GOT3 (cell line): ENCODE data around the gene TXNL4A.
"Not testable (repeated sequence)": the region's sequence is repeated elsewhere in the genome, so short reads cannot be mapped to it uniquely, and the experiment has no call there.

Experiments used
- DNase-seq: peaks from one replicate; lab custom pipeline; 2025; ENCODE audit warnings: mixed read lengths; lab: John Stamatoyannopoulos, UW

TXNL4A gene

DNA sequence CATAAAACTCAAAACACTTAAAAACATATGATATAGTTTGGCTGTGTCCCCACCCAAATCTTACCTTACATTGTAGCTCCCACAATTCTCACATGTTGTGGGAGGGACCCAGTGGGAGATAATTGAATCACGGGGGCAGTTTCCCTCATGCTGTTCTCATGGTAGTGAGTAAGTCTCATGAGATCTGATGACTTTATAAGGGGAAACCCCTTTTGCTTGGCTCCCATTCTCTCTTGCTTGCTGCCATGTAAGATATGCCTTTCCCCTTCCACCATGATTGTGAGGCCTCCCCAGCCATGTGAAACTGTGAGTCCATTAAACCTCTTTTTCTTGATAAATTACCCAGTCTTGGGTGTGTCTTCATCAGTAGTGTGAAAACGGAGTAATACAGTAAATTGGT lies 11.3 kb upstream of the TXNL4A start:
- DNase-seq, result not testable (repeated sequence)

DNA sequence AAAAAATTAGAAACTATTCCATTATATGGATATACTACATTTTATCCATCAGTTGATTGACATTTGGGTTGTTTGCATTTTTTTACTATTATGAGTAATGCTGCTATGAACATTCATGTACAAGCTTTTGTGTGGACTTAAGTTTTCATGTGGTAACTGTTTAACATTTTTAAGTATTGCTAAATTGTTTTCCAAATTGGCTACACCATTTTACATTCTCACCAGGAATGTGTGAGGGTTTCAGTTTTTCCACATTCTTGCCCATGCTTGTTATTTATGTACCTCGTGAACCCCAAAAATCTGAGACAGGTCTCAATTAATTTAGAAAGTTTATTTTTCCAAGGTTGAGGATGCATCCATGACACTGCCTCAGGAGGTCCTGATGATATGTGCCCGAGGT lies 3.1 kb upstream of the TXNL4A start:
- DNase-seq, result no peak

DNA sequence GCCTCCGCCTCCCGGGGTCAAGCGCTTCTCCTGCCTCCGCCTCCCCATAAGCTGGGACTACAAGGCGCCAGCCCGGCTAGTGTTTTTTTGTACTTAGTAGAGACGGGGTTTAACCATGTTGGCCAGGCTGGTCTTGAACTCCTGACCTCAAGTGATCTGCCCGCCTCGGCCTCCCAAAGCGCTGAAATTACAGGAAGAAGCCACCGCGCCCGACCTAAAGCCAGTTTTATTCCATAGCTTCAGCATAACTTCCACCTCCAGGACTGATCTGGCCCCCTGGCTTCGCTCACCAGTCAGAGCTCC lies 783 bp upstream of the TXNL4A start:
- DNase-seq, result no peak

DNA sequence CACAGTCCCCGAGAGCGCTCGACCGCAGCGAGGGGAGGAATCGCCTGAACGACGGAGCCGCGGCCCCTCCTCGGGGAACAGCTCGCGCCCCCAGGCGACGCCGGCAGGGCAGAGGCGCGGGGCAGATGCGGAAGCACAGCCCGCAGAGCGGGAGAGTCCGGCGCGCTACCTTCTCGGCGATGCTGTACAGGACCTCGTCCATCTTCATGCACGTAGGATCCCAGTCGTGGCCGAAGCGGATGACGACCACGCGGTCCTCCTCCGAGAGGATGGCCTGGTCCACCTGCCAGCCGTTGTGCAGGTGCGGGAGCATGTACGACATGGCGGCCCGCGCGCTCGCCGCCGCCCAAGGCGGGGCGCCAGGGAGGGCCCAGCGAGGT lies 302 bp downstream of the TXNL4A start:
- no peak for DNase-seq

DNA sequence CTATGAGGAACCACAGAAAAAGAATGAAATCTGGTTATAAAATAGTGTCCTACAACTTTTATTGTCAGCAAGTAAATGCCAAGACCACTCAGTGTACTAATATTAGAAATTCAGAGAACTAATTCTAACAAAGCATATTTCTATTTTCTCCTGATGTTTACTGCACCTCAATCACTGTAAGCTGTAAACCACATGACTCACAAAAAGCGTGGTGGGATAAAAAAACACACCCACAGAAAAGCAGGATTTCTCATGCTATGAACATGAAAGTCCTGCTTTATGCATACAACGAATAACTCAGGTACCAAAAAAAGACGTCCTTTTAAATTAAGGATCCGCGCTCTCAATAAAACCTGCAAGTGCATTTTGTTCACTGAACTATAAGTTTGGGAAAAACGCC lies 797 bp downstream of the TXNL4A start:
- no peak for DNase-seq

DNA sequence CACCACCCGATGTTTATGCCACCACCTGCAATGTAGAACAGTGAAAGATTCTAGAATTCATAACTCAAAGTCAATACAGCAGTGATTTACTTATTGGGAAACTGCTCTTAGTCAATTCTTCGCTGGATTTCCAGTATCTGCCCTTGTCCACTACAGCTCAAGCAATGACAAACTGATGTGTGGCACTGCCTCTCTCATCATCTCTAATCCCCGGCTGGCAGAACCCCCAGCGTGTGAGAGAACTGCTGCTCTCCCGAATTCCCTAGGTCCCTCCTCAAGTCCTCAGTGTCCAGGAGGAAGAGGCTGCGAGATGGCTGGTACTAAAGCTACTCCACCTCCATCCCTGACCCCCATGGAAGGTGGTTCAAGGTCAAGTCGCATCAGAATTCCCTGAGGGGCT lies 1.6 kb downstream of the TXNL4A start:
- DNase-seq, result no peak

DNA sequence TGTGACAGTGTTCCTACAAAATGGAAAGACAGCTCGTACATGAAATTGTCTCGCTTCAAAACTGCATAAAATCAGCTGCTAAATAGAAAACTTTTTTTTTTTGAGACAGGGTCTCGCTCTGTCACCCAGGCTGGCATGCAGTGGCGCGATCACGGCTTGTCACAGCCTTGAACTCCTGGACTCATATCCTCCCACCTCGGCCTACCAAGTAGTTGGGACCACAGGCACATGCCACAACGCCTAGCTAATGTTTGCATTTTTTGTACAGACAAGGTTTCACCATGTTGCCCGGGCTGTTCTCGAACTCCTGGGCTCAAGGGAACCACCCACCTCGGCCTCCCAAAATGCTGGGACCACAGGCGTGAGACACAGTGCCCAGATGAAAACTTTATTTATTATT lies 3.2 kb downstream of the TXNL4A start:
- DNase-seq, result no peak

DNA sequence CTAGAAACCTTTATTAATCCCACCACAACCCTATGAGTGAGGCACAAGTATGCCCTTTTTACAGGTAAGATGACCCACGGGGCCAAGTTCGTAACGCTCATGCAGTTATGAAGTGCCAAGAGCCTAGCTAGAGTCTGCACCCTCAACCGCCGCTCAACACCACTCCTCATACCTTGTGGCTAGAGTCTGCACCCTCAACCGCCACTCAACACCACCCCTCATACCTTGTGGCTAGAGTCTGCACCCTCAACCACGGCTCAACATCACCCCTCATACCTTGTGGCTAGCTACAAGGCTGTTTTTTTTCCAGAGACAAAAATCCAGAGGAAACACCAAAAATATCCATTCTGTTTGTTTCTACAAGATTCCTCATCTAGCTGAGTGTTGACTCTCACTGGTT lies 4.6 kb downstream of the TXNL4A start:
- DNase-seq, result no peak

DNA sequence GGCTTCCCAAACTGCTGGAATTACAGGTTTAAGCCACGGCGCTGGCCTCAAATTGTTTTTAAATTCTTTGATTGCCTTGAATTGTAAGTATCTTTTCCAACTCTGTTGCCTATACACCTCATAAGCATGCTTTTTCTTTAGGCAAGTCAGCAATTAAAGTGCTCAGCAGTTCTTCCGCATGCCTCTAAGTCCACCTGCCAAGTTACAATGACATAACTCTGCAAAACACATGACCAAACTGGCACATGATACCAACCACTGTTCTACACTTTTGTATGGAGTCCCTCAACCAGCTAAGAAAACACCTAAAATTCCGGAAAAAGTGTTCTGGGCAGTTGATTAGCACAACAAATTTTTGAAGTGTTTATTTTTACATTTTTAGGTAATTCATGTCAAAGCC lies 5.1 kb downstream of the TXNL4A start:
- DNase-seq, result no peak

DNA sequence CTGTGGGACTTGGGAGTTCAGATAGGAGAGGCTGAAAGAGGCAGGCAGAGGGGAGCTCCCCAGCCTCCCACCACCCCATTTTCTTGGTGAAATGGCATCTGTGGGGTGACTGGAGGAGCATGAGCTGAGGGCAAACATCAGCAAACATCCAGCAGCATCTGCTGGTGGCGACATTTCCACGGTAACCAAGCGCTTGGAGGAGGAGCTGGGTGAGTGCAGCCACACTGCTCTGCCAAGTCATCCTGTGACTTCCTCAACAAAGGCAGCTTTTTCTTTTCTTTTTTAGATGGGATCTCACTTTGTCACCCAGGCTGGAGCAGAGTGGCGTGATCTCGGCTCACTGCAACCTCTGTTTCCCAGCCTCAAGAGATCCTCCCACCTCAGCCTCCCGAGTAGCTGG lies 5.6 kb downstream of the TXNL4A start:
- no peak for DNase-seq

DNA sequence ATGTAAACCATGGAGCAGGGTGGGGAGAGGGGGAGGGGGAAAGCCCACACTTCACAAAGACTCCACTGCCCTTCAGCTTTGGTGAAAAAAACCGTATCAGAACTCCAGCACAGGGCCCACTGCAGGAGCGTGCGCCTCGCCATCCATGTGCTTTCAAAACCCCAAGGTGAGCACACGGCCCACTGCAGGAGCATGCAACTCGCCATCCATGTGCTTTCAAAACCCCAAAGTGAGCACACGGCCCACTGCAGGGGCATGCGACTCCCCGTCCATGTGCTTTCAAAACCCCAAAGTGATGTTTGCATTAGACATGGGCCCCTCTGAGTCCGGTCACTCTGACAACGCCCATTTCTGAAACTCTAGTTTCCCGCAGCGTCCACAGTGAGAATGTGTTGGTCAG lies 7.8 kb downstream of the TXNL4A start:
- no peak for DNase-seq

DNA sequence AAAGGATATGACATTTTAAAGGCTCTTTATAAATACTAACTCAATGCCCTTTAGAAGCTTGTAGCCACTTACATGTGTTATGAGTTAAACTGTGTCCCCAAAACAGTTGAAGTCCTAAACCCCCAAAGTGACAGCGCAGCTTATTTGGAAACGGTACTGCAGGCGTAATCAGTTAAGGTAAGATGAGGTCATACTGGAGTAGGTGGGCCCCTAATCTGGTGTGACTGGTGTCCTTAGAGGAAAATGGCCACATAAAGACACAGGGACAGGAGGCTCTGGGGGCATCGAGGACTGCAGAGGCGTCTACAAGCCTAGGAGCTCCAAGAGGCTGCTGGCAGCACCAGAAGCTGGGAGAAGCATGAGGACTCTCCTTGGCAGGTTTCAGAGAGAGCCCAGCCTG lies 8.5 kb downstream of the TXNL4A start:
- no peak for DNase-seq

DNA sequence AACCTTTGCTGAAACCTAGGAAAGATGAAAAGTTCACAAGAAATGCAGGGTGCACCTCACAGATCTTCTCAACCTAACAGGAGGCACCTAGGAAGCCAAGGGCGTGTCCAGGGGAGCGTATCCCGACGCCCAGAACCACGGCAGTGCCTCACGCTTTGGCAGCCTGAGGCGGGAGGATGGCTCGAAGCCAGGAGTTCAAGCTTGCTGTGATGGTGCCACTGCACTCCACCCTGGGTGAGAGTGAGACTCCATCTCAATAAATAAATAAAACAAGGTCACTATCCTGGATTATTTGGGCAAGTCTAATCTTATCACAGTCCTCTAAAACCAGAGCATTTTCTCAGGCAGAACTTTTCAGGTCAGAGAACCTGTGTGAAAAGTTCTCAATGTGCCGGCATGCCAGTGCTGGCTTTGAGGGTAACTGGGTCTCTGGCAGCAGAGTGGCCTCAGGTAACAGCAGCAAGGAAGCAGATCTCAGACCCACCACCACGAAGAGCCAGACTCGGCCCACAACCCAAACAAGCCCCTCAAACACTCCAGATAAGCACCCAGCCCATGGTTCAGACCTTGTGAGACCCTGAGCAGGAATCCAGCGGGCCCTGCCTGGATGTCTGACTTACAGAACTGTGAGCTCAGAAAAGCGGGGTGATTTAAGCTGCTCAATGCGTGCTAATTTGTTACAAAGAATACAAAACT lies 12.2 kb downstream of the TXNL4A start:
- no peak for DNase-seq

DNA sequence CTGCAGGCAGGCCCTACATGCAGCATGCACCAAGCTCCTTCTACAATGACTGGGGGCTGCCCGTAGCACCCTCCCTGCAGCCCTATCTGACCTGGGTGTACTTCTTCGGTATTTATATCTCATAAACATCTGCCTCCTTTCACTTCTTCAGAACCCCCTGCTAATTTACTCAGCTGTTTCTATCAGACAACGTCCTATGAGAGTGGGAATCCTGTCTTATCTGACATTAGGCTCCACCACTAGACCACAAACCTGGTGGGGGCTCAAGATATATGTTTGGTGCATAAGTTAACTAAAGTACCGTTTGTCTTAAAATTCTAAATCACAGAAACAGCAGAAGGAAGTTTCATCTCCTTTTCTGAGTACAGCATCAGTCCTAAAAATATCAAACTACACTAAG lies 13.3 kb downstream of the TXNL4A start:
- no peak for DNase-seq

DNA sequence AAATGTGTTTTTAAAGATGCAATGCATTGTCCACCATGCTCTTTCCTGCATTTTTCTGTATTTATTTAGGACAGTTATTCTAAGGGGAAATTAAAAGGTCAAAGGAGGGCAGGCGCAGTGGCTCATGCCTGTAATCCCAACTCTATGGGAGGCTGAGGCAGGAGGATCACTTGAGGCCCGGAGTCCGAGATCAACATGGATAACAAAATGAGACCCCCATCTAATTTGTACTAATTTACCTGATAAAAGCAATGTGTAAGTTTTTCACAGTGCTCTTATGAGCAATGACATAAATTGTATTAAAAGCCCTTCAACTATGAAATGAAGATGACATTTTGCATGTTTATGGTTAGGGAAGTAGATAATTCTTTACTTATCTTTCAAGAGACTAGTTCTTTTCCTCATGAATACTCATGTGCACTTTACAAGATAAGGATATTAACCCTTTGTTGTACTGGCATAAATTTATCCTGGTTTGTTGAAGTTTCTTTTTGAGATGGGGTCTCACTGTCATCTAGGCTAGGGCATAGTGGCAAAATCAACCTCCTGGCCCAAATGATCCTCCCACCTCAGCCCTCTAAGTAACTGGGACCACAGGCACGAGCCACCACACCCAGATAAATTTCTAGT lies 14.2 kb downstream of the TXNL4A start:
- DNase-seq, result no peak

DNA sequence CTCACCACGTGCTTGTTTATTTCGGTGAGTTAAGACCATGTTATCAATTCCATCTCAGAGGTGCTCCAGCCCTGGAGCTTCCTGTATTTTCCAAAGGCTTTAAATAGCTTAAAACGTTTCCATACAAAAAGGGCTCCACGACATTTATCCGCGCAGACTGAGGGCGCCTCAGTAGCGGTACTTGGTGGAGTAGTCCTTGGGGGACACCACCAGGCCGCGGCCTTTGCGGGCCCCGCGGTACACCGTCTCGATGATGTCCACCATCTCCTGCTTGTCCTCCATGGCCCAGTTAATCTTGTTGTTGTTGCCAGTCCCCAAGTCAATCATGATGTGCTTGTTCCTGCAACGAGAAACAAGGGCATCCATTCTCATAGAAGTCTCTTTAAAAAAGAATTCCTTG lies 14.8 kb downstream of the TXNL4A start:
- no peak for DNase-seq

DNA sequence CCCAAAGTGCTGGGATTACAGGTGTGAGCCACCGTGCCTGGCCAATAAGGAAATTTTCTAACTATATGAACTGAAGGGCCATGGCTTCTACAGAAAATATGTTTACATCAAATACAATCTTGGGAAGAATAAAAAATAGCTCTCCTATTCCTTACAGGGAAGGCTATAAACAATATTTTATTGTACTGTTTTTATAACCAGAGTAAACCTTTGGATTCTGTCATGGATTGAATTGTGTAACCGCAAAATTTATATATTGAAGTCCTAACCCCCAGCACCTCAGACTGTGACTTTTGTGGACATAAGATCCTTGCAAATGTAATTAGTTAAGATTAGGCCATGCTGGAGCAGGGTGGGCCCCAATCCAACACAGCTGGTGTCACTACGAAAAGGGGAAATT lies 15.6 kb downstream of the TXNL4A start:
- no peak for DNase-seq

DNA sequence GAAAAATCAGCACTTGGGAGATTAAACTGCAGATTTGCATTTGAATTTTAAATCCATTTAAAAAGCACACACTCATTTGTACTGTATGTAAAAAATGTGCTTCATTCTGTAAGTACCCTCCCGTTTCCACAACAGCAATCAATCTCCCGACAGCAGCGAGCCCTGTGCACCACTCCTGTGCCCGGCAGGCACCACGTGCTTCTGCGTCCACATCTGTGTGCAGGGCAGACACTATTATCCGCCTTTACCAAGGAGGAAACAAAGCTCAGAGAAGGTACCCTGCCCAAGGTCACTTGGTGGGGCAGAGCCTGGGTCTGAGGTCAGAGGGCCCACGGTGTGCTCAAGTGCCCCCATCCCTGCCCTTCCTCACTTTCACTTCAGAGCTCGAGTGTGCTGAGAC lies 16.4 kb downstream of the TXNL4A start:
- DNase-seq, result no peak

DNA sequence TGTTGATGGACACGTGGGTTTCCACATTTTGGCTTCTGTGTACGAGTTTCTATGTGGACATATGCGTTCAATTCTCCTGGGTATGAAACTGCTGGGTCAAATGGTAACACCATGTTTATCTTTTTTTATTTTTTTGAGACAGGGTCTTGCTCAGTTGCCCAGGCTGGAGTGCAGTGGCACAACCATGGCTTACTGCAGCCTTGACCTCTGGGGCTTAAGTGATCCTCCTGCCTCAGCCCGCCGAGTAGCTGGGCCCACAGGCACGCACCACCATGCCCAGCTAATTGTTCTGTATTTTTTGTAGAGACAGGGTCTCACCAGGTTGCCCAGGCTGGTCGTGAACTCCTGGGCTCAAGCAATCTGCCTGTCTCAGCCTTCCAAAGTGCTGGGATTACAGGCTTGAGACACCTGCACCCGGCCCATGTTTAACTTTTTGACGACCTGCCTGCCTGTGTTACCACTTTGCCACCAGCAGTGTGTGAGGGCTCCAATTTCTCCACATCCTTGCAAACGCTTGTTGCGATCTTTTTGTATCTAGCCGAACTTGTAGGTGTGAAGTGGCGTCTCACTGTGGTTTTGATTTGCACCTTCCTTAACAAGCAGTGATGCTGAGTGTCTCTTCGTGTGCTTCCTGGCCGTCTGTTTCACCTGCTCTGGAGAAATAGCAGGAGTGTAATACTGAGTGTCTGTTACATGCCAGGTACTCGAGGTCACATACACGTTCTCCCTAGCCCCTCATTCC lies 17.0 kb downstream of the TXNL4A start:
- DNase-seq, result no peak

DNA sequence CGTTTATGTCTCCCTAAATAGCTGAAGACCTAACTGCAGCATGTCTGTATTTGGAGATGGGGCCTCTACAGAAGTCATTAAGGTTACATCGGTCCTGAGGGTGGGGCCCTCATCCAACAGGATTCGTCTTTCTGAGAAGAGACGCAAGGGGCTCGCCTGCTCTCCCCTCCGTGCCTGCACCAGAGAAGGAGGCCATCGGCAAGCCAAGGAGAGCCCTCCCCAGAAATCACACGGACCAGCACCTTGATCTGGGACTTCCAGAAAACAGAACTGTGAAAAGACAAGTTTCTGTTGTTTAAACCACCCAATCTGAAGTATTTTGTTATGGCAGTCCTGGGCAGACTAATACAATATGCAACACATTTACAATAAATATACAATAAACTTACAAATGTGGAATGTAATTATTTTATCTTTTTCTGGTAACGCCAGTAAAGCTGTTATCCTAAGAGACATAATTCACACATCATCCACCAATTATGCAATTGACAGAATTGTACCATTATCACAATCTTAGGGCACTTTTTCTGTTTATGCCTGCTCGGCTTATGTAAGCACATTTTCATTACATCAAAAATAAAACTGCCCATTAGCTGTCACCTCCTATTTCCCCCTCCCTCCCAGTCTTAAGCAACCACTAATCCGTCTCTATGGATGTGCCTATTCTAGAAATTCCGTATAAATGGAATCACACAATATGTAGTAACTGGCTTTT lies 17.8 kb downstream of the TXNL4A start:
- no peak for DNase-seq

DNA sequence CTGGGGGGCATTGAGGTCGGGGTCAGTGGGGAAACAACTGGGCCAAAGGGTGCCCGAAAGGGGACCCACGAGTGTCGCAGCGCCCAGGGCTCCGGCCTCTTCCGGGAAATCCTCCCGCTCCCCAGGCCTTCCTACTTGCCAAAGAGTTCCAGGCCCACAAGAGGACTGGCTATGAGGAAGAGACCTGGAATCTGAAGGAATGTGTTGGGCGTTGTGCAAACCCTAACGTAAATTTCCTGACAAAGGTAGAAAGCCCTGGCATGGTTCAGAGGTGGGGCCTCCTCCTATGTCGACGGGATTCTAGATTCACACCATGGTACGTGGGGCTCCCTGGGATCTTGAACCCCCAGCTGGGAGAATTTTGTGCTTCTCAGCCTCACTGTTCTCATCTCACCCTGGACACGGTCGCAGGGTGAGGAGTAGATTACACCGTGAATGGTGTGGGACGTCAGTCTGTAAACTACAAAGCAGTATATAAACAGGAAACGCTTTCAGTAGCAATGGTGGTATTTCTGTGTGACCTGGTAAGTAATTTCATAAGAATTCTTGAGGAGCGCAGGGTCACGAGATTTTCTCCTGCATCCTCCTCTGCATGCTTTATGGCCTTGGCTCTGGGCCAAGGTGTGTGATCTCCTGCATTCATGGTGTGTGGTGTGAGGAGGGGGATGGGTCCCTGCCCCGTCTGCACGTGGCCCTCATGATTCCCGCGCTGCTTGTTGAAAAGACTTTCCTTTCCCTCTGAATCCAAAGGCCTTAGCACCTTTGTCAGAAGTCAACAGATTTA lies 23.1 kb downstream of the TXNL4A start:
- DNase-seq, result no peak
